Stimulated activated CD8-positive, alpha-beta memory T cell treated with anti-CD3 and anti-CD28 coated beads, Interleukin-15, amount 100 ng/mL, for 24 hours (primary cell): ENCODE measurements around the gene HLTF.
"Not testable (repeated sequence)": the region's sequence is repeated elsewhere in the genome, so short reads cannot be mapped to it uniquely, and the experiment has no call there.

Source experiments
- DNase-seq: peaks from one replicate; pipeline ENCODE4 v3.0.0-alpha.2; 2020; ENCODE audit warnings: low read depth

HLTF gene

DNA sequence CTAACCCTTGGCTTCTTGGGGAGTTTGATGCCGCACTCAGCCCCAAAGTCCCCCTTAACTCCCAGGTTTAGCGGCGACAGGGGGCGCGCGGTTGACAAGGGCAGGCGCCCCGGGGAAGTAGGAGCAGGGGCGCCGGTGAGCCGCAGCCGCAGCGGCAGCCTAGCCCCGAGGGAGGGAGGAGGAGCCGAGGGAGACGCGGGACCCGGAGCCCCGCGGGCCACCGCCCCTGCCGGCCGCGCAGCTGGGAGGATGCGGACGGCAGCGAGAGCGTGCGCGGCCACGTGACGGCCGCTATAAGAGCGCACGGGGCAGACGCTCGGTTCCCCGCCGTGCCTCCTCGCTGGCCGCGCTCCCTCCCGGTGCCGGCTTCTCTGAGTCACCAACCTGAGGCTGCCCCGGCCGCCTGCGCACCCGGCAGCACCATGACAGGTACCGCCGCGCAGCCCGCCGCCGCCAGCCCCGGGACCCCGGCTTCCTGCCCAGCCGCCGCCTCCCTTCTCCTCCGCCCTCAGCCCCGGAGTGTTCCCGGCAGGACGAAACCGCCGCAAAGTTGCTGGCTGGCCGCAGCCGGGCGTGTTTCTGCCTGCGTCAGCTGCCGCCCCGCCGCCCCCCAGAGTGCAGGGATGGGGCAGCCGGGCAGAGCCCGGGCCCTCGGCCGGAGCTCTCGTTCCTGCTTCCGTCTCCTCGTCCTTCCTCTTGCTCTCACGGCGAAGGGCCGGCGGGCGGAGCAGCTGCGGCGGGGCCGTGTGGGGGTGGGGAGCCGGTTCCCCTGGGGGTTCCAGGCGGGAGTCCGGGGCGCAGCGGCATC is 94.9 kb downstream of the HLTF start, which contains the start of gene GYG1:
TSS of gene GYG1 (plus strand) at position 322 of the 808 bp plus-strand sequence. CDS start at position 423, 101 bp downstream.
- DNase-seq = peak; percentile 45

DNA sequence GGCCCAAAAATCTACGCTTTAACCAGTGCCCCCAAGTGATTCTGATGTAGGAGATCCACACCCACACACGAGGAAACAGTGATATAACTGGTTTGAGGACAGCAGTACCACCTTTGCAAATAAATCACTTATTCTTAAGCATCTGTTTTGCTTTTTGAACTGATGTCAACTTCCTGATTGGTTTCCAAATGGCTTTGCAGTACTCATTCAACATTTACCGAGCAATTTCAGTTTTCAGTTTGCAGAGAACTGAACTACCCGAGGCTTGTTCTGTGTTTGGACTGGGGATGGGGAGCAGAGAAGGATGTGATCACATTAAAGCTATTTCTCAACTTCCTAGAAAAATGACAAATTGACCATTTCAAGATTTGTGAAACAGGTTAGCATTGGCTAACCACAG is 96.1 kb downstream of the HLTF start:
- DNase-seq = no peak

DNA sequence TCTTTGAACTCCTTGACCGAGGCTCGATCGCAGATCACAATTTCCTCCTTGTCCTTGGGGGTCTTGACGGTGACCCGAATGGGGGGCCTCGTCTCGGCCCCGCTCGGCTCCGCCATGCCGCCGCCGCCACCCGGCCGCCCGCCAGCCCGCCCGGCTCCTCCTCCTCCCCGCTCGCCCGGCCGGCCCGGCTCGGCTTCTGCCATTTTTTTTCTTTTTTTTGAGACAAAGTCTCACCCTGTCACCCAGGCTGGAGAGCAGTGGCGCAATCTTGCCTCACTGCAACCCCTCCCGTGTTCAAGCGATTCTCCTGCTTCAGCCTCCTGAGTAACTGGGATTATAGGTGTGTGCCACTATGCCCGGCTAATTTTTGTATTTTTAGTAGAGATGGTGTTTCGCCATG is 98.8 kb downstream of the HLTF start:
- not testable (repeated sequence) for DNase-seq

DNA sequence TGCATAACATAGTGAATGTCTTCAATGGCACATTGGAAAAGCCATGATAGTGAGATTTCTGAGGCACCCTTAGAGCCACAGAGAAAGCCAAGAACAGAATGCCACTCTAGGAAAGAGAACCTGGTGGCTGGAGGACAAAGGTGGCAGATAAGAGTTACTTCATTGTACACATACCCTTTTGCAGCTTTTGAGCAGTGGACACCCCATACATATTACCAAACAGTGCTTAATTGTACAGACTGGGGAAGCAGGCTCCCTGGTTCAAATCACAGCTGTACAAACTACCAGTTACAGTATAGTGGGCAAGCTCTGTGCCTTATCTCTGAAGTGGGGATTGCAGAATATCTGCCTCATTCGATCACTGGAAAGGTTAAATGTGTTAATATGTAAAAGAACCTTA is 105.1 kb downstream of the HLTF start:
- no peak for DNase-seq
